Neuronal stem cell (in vitro differentiated cells): ENCODE results near the gene LDHA.

Source experiments
- DNase-seq: peaks from one replicate; pipeline ENCODE4 v3.0.0-alpha.2; 2013; ENCODE audit warnings: low spot score
- H2AFZ ChIP-seq: one replicate; pipeline ENCODE4 v1.6.1; 2013; ENCODE audit warnings: mild to moderate bottlenecking, low read length, inconsistent platforms
- H2AK5ac ChIP-seq: 2 replicates; pipeline ENCODE4 v1.6.1; 2013; ENCODE audit warnings: low read depth, mild to moderate bottlenecking, inconsistent platforms, low read length, moderate library complexity, mixed read lengths
- H2BK120ac ChIP-seq: 2 replicates; pipeline ENCODE4 v1.6.1; 2013; ENCODE audit warnings: low read depth, mild to moderate bottlenecking, inconsistent platforms, low read length, moderate library complexity, mixed read lengths
- H2BK12ac ChIP-seq: one replicate; pipeline ENCODE4 v1.6.1; 2013; ENCODE audit warnings: low read length, inconsistent platforms
- H2BK15ac ChIP-seq: 2 replicates; pipeline ENCODE4 v1.6.1; 2013; ENCODE audit warnings: mild to moderate bottlenecking, low read length, inconsistent platforms, mixed read lengths
- H2BK5ac ChIP-seq: one replicate; pipeline ENCODE4 v1.6.1; 2013; ENCODE audit warnings: inconsistent platforms, mild to moderate bottlenecking, low read length, moderate library complexity
- H3K14ac ChIP-seq: one replicate; pipeline ENCODE4 v1.6.1; 2013; ENCODE audit warnings: low read length, inconsistent platforms
- H3K18ac ChIP-seq: 2 replicates; pipeline ENCODE4 v1.6.1; 2013; ENCODE audit warnings: low read length, inconsistent platforms
- H3K23ac ChIP-seq: 2 replicates; pipeline ENCODE4 v1.6.1; 2013; ENCODE audit warnings: low read depth, mild to moderate bottlenecking, mixed read lengths, low read length, inconsistent platforms; ENCODE audit not compliant: poor library complexity
- H3K27ac ChIP-seq: replicated peaks from 3 replicates; pipeline ENCODE4 v1.5.1; 2013; ENCODE audit warnings: low read length, inconsistent platforms
- H3K27me3 ChIP-seq, 3 experiments: 2 replicates each; pipeline ENCODE4 v1.6.1; 2013; ENCODE audit warnings: low read length in 3 of 3, mild to moderate bottlenecking in 2 of 3, inconsistent platforms in 1 of 3, low read depth in 1 of 3, mixed read lengths in 1 of 3, moderate library complexity in 1 of 3; ENCODE audit not compliant: control insufficient read depth in 3 of 3, insufficient read depth in 3 of 3
- H3K36me3 ChIP-seq, 2 donors: replicated peaks in 1 of 2; 2 replicates each; pipeline ENCODE4 v1.6.1; 2013; ENCODE audit warnings: low read length in 2 of 2; ENCODE audit not compliant: control insufficient read depth in 2 of 2, insufficient read depth in 2 of 2
- H3K4ac ChIP-seq: 2 replicates; pipeline ENCODE4 v1.6.1; 2013; ENCODE audit warnings: inconsistent platforms, mild to moderate bottlenecking, low read length, moderate library complexity
- H3K4me1 ChIP-seq, 2 donors: 1 replicate in 1 of 2; 2 replicates in 1 of 2; pipeline ENCODE4 v1.6.1; 2013; ENCODE audit warnings: low read length in 2 of 2, low read depth in 1 of 2; ENCODE audit not compliant: control insufficient read depth in 2 of 2, insufficient read depth in 1 of 2
- H3K4me2 ChIP-seq: one replicate; pipeline ENCODE4 v1.6.1; 2013; ENCODE audit warnings: mild to moderate bottlenecking, low read length, inconsistent platforms; ENCODE audit not compliant: insufficient read depth, poor library complexity, severe bottlenecking
- H3K4me3 ChIP-seq, 2 donors: 2 replicates each; pipeline ENCODE4 v1.5.1; 2013; ENCODE audit warnings: low read length in 2 of 2, mild to moderate bottlenecking in 2 of 2, inconsistent platforms in 1 of 2, moderate library complexity in 1 of 2
- H3K79me1 ChIP-seq: one replicate; pipeline ENCODE4 v1.6.1; 2013; ENCODE audit warnings: low read depth, mild to moderate bottlenecking, inconsistent platforms, low read length, moderate library complexity
- H3K9ac ChIP-seq: one replicate; pipeline ENCODE4 v1.6.1; 2013; ENCODE audit warnings: mild to moderate bottlenecking, low read depth, low read length, inconsistent platforms; ENCODE audit not compliant: poor library complexity
- H3K9me3 ChIP-seq, 2 donors: replicated peaks in 1 of 2; 2 replicates each; pipeline versions ENCODE3 to v1.6.1; 2013; ENCODE audit warnings: low read length in 2 of 2, mild to moderate bottlenecking in 2 of 2, inconsistent platforms in 1 of 2, low read depth in 1 of 2, mixed read lengths in 1 of 2, moderate library complexity in 1 of 2; ENCODE audit not compliant: control insufficient read depth in 2 of 2, insufficient read depth in 1 of 2
- H4K8ac ChIP-seq: one replicate; pipeline ENCODE4 v1.6.1; 2013; ENCODE audit warnings: low read depth, mild to moderate bottlenecking, inconsistent platforms, low read length, moderate library complexity
- H4K91ac ChIP-seq: one replicate; pipeline ENCODE4 v1.6.1; 2013; ENCODE audit warnings: low read length, low read depth, mild to moderate bottlenecking, inconsistent platforms; ENCODE audit not compliant: poor library complexity
- WGBS, 2 donors: extraction: QIAGEN DNeasy Blood & Tissue Kit; methylation state at CpG; one replicate each; pipeline ENCODE4 v1.1.7; 2013; ENCODE audit warnings: missing lambda C conversion rate in 2 of 2, mixed read lengths in 1 of 2; ENCODE audit not compliant: insufficient read length in 2 of 2, insufficient replicate concordance in 1 of 2; ENCODE audit errors: extremely low coverage in 2 of 2; 5-methylcytosine and 5-hydroxymethylcytosine counted together

Gene LDHA

DNA sequence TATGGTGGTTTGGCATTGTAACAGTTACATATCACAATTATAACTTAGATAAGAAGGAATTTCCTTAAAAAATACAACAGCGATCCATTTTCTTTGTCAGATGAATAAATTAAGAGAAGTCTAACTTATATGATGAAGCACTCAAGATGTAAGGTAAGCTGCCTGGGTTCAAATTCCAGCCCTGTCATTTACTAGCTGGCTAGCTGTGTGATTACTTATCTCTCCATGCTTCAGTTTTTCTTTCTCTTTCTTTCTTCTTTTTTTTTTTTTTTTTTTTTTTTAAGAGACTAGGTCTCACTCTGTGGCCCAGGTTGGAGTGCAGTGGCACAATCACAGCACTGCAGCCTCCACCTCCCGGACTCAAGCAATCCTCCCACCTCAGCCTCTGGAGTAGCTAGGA lies 22.2 kb upstream of the LDHA start:
- Histone ChIP-seq H3K36me3 (peaks cover 0 to 4% of the 10 kb centered on the region in 2 donors), H2BK15ac (no peak overlapping the region), H2AK5ac (no peak overlapping the region), H2BK5ac (no peak overlapping the region), H2BK120ac (no peak overlapping the region), H3K27ac (no peak overlapping the region), H4K91ac (no peak overlapping the region), H3K23ac (no peak overlapping the region), H3K4me1 (no peaks in the 10 kb centered on the region), H3K18ac (no peak overlapping the region), H3K4me2 (no peak overlapping the region), H2AFZ (no peak overlapping the region), H3K27me3 (no peaks in the 10 kb centered on the region), H3K9me3 (no peaks in the 10 kb centered on the region), H3K14ac (no peak overlapping the region), H4K8ac (no peak overlapping the region), H3K9ac (no peak overlapping the region), H3K4ac (no peak overlapping the region), H2BK12ac (no peak overlapping the region), H3K4me3 (no peak overlapping the region), H3K79me1 (no peaks in the 10 kb centered on the region)
- no CpG with 5 or more reads among the region's 2 CpGs for WGBS, 2 donors
- no peak for DNase-seq

GRCh38 chr11:18374956-18375355 lies 19.4 kb upstream of the LDHA start:
- Histone ChIP-seq H3K18ac (no peak overlapping the region), H3K9me3 (no peaks in the 10 kb centered on the region), H3K36me3 (no peaks in the 10 kb centered on the region), H3K79me1 (no peaks in the 10 kb centered on the region), H4K91ac (no peak overlapping the region), H2AK5ac (no peak overlapping the region), H3K4me3 (no peak overlapping the region), H2BK12ac (no peak overlapping the region), H3K27me3 (no peaks in the 10 kb centered on the region), H3K4me2 (no peak overlapping the region), H2BK120ac (no peak overlapping the region), H2AFZ (peak overlapping the region; percentile 22), H2BK15ac (no peak overlapping the region), H3K4ac (no peak overlapping the region), H3K27ac (no peak overlapping the region), H3K23ac (no peak overlapping the region), H3K4me1 (no peaks in the 10 kb centered on the region), H3K14ac (no peak overlapping the region), H3K9ac (no peak overlapping the region), H2BK5ac (no peak overlapping the region), H4K8ac (no peak overlapping the region)
- WGBS, 2 donors = no CpG with 5 or more reads among the region's 2 CpGs
- DNase-seq = no peak

GRCh38 chr11:18375941-18376340 lies 18.4 kb upstream of the LDHA start:
- Histone ChIP-seq H3K27ac (no peak overlapping the region), H3K9ac (no peak overlapping the region), H4K91ac (no peak overlapping the region), H2BK12ac (no peak overlapping the region), H3K4ac (no peak overlapping the region), H4K8ac (no peak overlapping the region), H3K23ac (no peak overlapping the region), H3K9me3 (no peaks in the 10 kb centered on the region), H3K4me2 (no peak overlapping the region), H2BK120ac (no peak overlapping the region), H3K4me3 (no peak overlapping the region), H3K27me3 (no peaks in the 10 kb centered on the region), H2BK15ac (no peak overlapping the region), H3K79me1 (no peaks in the 10 kb centered on the region), H3K14ac (no peak overlapping the region), H2AFZ (peak overlapping the region; percentile 65), H3K18ac (no peak overlapping the region), H2AK5ac (no peak overlapping the region), H3K36me3 (no peaks in the 10 kb centered on the region), H2BK5ac (no peak overlapping the region), H3K4me1 (no peaks in the 10 kb centered on the region)
- DNase-seq = no peak
- no CpG with 5 or more reads among the region's 1 CpG for WGBS, 2 donors

DNA sequence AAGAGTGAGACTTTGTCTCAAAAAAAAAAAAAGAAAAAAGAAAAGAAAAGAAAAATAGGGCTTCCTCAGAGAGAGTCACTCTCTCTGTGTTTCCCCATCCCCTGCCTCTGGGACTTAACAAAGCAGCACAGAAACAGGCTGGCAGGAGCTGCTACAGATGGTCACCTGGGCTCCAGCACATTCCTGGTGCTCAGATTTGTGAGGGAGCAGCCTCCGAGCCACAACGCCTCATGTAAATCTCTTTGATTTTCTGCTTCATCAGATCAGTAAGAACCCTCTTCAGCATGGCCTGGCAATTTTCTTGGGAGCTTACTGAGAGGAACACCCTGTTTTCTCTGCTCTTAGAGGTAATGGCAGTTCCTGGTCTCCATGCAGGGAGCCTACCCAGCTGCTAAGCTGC lies 15.2 kb upstream of the LDHA start:
- no CpG with 5 or more reads among the region's 2 CpGs for WGBS, 2 donors
- no peak overlapping the region for H4K91ac ChIP-seq
- H3K4ac ChIP-seq = no peak overlapping the region
- H2BK5ac ChIP-seq = no peak overlapping the region
- no peaks in the 10 kb centered on the region for H3K36me3 ChIP-seq
- H3K23ac ChIP-seq = no peak overlapping the region
- no peaks in the 10 kb centered on the region for H3K79me1 ChIP-seq
- no peaks in the 10 kb centered on the region for H3K9me3 ChIP-seq
- no peak overlapping the region for H3K27ac ChIP-seq
- H2BK12ac ChIP-seq = no peak overlapping the region
- no peak overlapping the region for H2AK5ac ChIP-seq
- DNase-seq = no peak
- no peak overlapping the region for H4K8ac ChIP-seq
- peak overlapping the region; percentile 42 for H2AFZ ChIP-seq
- no peak overlapping the region for H3K4me2 ChIP-seq
- no peak overlapping the region for H3K14ac ChIP-seq
- no peaks in the 10 kb centered on the region for H3K27me3 ChIP-seq
- H3K18ac ChIP-seq = no peak overlapping the region
- H3K9ac ChIP-seq = no peak overlapping the region
- H2BK120ac ChIP-seq = no peak overlapping the region
- H3K4me1 ChIP-seq = peaks cover 6 to 14% of the 10 kb centered on the region in 2 donors
- no peak overlapping the region for H3K4me3 ChIP-seq
- no peak overlapping the region for H2BK15ac ChIP-seq
